NCI-H2171 treated with DMSO at 0.1 percent for 48 hours (cell line): ENCODE data around the gene SZT2.
"Not testable (repeated sequence)": the region's sequence is repeated elsewhere in the genome, so short reads cannot be mapped to it uniquely, and the experiment has no call there.

Source experiments
- DNase-seq: peaks from one replicate; lab custom pipeline; 2025; lab: John Stamatoyannopoulos, UW

Gene SZT2

DNA sequence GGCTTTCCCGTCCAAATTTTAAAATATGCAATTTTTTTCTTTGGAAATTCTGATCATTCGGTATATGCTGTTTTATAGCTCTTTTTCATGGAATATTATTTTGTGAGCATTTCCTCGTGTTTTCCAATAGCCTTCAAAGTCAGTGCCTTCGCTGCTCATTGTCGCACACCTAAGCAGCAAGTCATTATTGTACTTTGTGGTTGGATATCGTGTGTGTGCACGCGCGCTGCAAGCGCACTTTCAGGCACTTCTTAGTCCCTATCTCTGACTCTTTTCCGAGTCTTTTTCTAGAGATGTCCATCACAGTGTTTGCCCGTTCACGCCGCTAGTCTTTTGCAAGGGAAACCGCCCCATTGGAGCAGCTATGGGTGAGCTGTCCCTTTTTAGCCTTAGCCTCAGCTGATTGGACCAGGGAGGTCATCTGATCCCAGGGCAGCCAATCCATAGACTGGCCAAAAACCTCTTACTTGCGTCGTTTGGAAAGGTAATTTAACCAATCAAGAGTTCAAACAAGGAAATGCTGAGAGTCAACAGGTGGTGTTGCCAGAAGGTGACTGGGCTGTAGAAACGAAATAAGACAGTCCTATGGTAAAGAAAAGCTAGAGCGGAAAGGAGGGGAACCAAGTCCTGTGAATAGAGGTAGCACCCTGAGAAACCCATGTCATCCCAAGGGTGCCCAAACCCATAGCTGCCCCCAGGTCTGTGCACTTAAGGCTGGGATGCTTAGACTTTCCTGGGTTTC, 64.7 kb downstream of the SZT2 start:
- peak; percentile 94 for DNase-seq

DNA sequence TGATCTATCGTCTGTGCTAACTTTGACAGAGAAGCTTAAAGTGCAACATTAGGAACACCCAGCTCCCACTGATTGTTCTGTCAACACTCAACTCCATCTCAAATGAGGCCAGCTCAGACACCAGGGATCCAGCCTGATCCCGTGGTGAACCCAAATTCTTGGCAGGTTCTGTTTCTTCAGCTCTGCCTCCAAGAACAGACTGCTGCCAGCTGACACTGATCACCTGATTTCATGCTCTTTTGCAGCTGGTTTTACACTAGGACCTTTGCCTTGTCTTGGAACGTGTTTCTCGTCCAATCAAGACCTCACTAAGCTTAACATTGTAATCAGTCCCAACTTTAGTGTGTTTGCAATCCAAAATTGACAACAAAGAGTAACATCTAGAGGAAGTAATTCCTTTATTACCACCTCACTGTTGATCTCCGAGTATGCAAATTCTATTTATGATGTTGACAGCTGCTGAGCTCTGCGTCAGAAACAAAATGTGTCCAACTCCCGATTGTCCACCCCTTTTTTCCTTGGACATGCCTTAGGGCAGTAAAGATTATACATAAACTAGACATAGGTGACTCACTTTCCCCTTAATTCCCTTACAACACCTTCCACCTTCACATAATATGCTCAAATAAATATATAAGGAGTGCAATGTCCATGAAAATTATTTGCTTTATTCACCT, 65.7 kb downstream of the SZT2 start:
- no peak for DNase-seq

DNA sequence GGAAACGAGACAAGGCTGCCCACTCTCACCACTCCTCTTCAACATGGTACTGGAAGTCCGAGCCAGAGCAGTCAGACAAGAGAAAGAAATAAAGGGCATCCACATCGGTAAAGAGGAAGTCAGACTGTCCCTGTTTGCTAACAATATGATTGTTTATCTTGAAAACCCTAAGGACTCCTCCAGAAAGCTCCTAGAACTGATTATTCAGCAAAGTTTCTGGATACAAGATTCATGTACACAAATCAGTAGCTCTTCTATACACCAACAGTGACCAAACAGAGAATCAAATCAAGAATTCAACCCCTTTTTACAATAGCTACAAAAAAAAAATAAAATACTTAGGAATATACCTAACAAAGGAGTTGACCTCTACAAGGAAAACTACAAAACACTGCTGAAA, 68.7 kb downstream of the SZT2 start:
- DNase-seq = not testable (repeated sequence)

DNA sequence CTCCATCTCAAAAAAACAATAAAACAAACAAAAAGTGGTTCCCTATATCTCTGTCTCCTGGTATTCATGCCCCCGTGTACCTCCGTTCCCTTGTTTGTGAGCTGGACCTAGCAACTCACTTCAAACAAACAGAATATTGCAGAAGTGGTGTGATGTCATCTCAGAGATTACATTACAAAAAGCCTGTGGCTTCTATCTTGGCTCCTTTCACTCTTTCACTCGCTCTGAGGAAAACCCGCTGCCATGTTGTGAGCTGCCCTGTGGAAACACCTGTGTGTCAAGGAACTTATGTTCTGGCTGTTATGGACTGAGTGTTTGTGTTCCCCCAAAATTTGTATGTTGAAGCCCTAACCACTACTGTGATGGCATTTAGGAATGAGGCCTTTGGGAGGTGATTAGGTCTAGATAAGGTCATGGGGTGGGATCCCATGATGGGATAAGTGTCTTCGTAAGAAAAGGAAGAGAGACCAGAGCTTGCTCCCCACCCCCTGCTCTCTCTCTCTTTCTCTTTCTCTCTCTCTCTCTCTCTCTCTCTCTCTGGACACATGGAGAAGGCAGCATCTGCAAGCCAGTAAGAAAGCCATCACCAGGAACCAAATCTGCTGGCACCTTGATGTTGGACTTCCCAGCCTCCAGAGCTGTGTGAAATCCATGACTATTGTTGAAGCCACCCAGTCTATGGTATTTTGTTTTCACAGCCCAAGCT, 71.4 kb downstream of the SZT2 start:
- DNase-seq = no peak

DNA sequence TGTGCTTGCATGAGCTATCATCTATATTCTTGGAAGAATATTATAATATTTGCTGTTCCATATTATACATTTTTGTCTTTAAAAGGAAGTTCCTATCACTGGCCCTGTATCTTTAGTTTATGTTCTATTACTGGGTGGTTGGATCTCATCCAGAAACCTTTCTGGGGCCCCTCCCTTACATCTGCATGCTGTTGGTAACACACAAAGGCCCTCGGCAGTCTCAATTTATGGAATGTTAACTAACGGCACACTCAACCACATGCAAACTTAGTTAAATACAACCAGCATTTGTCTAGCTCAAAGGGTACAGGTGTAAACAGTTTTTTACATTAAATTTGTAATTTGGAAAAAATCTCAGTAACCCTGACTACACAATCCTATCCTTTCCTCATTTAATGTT, 73.8 kb downstream of the SZT2 start:
- no peak for DNase-seq

DNA sequence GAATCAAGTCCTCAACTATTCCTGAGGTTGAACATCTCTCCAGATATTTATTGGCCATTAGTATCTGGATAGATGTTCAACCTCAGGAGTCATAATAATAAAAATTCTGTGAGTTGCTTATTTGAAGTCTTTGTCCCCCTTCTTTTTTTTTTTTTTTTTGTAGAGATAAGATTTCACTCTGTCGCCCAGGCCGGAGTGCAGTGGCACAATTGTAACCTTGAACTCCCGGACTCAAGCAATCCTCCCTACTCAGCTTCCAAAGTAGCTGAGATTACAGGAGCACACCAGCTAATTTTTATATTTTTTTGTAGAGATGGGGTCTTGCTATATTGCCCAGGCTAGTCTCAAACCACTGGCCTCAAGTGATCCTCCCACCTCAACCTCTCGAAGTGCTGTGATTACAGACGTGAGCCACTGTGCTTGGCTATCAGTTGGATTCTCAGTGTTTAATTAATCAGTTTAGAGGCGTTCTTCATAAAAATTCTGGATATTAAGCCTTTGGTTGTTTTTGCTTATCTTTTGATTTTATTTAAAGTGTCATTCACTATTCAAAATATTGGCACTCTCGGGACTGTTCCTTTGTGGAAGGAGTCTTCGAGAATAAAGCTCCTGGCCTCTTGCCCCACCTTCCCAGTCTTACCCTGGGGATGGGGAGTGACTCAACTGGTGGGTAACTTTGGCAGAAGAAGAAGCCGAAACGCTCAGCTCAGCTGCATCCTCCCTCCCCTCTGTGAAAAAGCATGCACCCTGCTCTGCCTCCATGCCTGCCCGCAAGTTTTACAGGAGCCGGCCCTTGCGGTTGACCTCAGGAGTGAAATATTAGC, 75.2 kb downstream of the SZT2 start:
- no peak for DNase-seq

DNA sequence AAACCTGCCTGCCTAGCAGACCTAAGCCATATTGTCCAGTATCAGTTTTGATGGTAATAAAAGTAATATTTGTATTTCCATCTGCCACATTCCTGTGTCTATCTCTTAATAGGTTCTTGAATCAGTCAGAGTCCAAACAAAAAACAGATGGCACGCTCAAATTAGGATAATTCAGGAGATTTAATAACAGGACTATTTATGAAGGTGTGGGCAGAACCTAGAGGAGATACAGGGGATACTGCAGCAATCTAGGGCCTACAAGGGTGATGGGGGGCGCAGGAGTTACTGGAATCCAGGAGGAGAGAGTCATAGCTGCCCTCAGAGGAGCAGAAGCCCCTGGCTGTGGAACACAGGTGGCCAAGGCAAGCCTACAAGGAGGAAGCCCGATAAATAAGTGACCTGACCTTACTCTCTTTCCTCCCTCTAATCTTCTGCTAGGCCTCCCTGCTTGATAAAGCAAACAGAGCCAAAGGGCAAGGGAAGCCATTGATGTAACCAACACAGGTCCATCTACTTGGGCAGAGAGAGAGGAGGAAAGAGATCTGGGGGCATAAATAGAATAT, 75.9 kb downstream of the SZT2 start:
- DNase-seq = peak; percentile 26

DNA sequence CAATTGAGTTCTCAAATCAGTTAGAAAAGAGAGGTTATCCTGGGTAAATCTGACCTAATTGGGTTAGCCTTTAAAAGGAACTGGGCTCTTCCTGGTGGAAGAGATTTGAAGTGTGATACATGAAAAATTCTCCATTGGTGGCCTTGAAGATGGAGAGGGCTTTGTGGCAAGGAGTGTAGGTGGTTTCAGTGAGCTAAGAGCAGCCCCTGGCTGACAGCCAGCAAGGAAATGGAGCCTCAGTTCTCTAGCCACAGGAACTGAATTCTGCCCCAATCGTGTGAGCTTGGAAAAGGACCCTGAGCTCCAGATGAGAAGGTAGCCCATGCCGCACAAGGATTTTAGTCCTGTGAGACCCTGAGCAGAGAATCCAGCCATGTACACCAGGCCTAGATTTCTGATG, 76.7 kb downstream of the SZT2 start:
- DNase-seq = peak; percentile 6

DNA sequence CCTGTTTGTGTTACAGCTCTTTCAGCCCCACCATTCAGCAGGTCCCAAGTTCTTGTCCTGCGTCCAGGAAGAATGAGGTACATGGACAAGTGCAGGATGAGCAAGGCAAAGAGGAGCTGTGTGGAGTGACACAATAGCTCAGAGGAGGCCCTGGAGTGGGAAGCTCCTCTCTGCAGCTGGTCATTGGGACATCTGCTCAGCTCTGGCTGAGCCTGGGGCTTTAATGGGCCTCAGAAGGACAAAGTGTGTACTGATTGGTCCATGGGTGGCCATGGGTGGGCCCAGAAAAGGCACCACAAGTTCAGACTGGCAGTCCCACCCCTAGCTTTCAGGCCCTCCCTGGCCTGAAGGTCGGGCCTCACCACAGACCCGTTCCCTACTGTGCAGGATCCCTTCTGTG, 78.7 kb downstream of the SZT2 start:
- DNase-seq = no peak

DNA sequence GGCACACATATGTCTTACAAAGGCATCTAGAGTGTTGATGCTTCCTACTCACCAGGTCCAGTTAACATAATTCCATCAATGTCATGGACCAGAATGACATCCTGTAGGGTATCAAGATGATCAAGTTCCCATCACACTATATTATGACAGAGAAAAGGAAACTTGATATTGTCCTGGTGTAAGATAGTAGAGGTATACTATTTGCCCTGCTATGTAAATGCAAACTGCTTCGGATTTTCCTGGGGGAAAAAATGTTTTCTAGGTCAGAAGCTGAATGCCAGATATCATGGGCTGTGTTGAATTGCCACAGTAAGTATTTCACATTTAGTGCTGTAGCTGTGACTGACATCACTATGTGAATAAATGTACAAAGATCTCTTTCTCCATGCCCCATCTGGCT, 80.2 kb downstream of the SZT2 start:
- DNase-seq = no peak

DNA sequence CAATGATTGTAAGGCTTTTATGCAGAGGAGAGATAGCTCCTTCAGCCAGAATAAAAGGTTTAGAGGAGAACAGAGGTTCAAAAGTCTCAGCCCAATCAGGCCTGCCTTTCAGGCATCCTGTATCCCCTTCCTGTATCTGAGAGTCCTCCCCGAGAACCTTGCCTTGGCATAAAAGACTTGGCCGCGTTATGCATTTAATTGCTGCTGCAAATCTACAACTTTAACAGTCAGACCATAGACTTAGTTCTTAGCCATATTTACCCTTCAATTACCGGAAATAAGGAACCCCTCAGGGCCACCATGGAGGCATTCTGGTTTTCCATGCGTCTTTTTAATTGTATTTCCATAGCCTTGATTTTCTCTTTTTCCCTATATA, 82.4 kb downstream of the SZT2 start:
- no peak for DNase-seq

DNA sequence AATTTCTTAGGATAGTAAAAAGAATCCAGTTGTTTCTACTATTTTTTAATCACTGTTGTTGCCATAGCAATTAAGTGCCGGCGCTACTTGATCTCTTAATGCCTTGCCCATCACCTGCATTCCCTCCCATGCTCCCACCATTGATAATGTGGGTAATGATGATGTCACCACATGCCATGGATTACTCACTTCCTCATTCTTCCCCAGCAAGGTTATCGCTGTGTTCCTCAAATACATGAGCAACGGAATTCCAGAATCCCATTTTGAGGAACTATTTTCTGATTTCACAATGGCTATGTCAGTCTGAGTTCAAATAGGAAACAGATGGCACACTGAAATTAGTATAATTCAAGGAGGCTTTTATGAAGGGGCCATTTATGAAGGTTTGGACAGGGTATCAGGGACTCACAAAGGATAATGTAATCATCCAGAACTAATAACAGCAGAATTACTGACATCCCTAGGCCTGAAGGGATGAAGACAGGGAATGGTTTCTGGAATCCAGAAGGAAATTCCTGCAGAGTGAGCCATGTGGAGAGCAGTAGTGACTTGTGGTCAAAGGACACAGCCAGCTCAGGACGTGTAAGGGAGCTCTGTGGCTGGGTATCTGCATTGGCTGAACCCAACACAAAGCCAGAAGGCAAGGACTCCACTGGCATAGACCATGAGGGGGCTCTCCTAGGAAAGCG, 82.9 kb downstream of the SZT2 start:
- DNase-seq = not testable (repeated sequence)

DNA sequence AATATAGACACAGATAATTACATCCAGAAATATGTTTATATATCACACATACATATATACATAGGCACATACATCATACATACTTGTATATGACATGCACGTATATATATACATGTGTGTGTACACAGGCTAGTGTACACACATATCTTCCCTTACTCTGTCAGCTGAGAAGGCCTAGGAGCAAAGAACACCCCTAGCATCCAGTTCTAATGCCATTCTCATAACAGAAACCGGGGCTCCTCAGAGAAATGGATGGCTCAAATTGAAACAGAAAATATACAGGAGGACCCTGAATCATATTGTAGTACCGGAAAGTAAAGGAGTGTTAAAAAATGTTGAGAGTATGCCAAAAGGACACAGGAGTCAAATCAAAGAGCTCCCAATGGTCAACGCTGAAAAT, 83.8 kb downstream of the SZT2 start:
- no peak for DNase-seq

DNA sequence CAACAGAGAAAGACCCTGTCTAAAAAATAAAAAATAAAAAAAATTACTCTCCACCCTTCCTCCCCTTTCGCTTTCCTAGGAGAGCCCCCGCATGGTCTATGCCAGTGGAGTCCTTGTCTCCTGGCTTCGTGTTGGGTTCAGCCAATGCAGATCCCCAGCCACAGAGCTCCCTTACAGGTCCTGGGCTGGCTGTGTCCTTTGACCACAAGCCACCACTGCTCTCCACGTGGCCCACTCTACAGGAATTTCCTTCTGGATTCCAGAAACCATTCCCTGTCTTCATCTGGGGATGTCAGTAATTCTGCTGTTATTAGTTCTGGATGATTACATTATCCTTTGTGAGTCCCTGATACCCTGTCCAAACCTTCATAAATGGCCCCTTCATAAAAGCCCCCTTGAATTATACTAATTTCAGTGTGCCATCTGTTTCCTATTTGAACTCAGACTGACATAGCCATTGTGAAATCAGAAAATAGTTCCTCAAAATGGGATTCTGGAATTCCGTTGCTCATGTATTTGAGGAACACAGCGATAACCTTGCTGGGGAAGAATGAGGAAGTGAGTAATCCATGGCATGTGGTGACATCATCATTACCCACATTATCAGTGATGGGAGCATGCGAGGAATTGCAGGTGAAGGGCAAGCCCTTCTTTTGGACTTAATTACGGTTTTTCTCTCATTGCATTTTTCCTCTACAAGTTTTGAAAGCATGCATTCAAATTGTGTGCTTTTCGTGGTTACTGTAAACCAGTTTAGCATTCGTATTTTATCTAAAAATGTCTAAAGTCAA, 86.1 kb downstream of the SZT2 start:
- DNase-seq = not testable (repeated sequence)

DNA sequence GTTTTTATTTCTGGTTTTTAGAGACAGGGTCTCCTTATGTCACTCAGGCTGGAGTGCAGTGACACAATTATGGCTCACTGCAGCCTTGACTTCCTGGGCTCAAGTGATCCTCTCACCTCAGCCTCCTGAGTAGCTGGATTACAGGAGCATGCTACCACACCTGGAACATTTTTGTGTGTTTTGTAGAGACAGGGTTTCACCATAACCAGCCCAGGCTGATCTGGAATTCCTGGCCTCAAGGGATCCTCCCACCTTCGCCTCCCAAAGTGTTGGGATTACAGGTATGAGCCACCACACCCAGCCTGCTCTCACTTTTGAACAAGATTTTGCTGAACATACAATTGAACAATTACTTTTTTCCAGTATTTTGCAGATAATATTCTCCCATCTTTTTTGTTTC, 88.0 kb downstream of the SZT2 start:
- DNase-seq = no peak

DNA sequence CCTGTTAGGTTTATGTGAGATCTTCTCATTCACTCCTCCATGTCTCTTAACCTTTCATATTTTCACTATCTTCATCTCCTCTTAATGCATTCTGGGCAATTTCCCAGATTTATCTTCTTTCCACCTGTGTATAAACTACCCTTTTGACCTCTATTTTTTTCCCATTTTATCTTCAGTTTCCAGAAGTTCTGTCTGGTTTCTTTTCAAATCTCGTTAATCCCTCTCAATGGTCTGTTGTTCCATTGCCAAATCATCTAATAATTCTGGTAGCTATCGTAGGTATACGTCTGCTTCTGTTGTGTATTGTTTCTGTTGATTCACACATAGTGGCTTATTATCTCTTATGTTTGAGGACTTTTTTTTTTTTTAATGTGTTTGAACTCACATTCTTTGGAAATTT, 89.7 kb downstream of the SZT2 start:
- DNase-seq = no peak

DNA sequence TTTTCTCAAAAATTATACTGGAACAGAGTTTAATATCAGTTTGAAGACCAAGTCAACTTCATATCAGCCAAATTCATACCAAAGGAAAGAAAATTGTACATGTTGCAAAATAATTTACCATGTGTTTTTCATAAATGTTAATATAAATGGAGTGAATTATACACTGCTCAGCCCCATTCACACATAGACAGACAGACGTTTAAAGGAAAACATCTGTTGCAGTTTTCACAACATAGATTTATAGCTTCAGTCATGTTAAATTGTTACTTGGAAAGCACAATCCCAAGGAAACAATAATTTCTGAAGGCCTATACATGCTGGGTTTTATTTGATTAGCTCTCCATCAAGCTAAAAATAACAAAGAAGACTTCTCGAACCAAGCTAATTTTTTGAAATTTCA, 91.8 kb downstream of the SZT2 start:
- no peak for DNase-seq

DNA sequence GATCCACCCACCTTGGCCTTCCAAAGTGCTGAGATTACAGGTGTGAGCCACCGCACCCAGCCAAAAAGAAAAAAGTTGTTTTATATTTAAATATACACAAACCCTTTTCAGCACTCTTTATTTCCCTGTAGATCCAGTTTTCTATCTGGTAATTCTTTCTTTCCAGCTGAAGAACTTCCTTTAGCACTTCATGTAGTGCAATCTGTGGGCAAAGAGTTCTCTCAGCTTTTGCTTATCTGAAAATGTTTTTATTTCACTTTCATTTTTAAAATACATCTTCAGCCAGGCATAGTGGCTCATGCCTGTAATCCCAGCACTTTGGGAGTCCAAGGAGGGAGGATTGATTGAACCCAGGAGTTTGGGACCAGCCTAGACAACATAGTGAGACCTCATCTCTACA, 92.5 kb downstream of the SZT2 start:
- DNase-seq = no peak

DNA sequence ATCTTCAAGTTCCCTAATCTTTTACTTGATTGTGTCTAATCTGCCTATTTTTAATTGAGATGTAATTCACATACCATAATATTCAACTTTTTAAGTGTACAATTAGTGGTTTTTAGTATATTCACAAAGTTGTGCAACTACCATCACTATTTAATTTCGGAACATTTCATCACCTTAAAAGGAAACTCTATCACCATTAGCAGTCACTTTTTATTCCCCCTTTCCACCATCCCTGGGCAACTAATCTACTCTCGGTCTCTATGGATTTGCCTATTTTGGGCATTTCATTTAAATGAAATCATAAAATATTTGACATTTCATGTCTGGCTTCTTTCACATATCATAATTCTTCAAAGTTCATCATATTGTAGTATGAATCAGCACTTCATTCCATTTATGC, 94.7 kb downstream of the SZT2 start:
- no peak for DNase-seq

DNA sequence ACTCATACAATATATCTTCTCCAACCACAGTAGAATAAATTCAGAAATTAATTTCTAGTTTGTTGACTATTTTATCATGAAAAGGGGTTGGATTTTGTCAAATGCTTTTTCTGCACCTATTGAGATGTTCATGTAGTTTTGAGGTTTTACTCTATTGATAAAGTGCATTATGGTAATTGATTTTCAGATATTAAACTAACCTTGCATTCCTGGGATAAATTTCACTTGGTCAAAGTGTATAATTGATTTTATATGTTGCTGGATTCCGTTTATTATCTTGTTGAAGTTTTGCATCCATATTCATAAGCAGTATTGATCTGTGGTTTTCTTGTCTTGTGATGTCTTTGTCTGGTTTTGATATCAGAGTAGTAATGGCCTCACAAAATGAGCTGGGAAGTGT, 98.5 kb downstream of the SZT2 start:
- no peak for DNase-seq

DNA sequence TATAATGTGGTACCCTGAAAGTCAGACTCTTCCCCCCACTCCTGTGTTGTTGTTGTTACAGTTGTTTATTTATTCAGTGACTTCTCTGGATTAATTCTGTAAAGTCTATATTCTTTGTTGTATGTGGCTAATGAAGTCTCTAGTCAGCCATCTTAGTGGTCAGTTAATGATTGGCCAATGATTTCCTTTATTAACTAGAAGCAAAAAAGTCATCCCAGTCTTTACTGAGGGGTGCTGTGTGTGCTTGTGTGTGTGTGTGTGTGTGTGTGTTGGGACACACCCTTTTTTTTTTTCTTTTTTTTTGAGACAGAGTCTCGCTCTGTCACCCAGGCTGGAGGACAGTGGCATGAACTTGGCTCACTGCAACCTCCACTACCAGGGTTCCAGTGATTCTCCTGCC, 101.4 kb downstream of the SZT2 start:
- DNase-seq = no peak
